ENCODE data around the gene MYO1G. TPM values are rescaled to one million over a fixed set of nuclear protein-coding genes. Genes with fewer than 3 reads are reported as not detected.
"Not testable (repeated sequence)": the region's sequence is repeated elsewhere in the genome, so short reads cannot be mapped to it uniquely, and the experiment has no call there.

MYO1G gene
- polyA plus RNA-seq, 10 donors = 0.42 to 6.6 (median 0.81) TPM

DNA sequence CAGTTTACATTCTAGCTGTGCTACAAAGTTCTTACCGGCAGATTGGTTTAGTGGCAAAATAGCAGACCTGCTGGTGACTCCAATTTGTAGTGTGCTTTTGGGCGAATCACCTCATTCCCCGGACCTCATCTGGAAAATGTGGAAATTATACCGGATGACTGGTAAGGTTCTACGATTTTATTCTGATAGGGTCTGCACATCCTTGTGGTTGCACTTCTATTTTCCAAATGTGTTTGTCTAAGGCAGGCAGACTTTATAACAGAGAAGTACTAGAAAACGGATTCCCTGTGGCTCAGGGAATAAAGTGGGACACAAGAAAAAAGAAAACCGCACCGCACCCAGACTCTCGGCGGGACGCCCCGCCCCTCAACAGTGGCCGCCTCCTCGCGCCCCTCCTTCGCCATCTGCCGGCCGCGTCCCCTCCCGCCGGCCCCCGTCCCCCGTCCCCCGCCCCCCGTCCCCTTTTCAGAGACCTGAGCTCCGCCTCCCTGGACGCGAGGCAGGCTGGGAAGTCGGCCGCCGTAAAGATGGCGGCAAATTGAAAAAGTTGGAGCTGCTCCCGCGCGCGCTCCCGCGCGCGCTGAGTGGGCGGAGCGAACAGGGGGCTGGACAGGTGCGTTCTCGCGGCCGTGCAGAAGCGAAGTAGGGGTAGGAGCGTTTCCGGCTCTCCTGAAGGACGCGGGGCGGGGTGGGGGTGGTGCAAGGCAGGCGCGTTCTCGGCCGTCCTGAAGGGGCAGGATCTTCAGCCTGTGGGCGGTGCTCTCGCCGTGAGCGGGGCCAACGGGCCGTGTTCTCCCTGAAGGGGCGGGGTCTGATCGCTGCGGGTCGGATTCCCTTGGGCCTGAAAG, 20.7 kb upstream of the MYO1G start:
- DNase-seq = peak; percentile 99 to 100 (median 99)

DNA sequence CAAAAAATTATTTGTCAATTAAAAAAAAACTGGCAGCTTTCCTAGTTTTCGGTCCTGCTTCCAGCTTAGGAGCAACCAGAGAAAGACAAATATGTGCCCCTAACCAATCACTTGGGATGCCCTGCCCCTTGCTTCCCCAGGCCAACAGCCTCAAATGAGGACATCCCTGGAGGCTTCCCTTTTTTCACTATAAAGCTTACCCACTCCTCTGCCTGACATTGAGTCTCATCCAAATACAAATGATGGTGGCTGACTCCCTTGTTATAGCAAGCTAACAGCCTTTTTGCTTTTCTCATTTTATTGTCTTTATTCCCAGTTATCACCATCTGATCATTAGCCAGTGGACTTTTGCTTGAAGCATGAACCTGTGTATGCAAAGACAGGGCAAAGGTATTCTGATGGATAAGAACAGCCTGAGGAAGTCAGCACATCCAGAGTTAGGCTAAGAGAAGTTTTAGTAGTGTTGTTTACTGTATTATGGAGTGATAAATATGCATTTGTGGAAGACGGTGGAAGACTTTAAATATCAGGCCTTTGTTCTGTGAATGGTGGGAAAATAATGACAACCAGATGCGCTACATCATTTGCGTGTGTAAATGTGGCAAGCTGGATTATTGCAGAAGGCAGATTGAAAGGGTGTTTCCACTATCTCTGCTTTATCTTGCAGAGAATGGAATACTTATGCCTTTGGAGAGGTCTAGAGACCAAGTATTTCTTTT, 19.5 kb upstream of the MYO1G start:
- no peak for DNase-seq

DNA sequence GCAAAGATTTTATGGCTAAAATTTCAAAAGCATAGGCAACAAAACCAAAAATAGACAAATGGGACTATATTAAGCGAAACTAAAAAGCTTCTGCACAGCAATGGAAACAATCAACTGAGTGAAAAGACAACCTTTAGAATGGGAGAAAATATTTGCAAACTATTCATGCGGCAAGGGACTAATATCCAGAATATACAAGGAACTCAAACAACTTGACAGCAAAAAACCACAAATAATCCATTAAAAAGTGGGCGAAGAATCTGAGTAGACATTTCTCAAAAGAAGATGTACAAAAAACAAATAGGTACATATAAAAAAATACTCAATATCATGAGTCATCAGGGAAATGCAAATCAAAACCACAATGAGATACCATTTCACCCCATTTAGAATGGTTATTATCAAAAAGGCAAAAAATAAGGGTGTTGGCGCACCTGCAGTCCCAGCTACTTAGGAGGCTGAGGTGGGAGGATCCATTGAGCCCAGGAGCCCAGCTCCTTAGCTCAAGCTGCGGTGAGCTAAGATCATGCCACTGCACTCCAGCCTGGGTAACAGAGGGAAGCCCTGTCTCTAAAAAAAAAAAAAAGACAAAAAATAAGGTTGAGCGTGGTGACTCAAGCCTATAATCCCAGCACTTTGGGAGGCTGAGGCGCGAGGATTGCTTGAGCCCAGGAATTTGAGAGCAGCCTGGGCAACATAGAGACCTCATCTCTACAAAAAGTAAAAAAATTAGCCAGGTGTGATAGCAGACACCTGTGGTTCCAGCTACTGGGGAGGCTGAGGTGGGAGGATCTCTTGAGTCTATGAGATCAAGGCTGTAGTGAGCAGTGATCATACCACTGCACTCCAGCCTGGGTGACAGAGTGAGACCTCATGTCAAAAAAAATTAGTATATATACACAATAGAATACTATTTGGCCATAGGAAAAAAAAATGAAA, 17.0 kb upstream of the MYO1G start:
- DNase-seq = no peak

DNA sequence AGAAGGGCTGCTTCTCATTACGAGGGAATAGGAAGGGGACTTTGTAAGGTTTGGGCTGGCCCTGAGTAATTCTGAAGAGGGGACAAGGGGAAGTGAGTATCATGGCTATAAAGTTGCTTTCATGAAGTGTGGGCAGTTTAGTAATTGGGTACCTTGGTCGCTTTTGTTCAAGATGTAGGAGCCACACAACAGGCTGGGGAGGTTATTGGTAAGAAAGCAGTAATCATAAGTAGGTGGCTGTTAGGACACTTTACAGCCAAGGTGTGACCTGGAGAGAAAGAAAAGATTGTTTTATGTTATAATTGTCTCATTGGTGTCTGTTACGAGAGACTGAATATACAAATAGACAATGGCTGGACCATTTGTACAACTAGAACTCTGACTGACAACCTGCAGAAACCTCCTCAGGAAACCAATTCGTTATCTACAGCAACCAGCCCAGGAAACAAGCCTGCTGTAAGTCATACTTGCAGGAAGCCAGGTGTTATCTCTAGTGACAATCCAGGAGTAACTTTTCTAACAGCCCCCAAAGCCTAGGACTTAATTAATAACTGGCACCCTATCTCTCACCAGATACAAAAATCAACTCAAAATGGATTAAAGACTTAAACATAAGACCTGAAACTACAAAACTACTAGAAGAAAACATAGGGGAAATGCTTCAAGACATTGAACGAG, 16.2 kb upstream of the MYO1G start:
- DNase-seq = no peak

DNA sequence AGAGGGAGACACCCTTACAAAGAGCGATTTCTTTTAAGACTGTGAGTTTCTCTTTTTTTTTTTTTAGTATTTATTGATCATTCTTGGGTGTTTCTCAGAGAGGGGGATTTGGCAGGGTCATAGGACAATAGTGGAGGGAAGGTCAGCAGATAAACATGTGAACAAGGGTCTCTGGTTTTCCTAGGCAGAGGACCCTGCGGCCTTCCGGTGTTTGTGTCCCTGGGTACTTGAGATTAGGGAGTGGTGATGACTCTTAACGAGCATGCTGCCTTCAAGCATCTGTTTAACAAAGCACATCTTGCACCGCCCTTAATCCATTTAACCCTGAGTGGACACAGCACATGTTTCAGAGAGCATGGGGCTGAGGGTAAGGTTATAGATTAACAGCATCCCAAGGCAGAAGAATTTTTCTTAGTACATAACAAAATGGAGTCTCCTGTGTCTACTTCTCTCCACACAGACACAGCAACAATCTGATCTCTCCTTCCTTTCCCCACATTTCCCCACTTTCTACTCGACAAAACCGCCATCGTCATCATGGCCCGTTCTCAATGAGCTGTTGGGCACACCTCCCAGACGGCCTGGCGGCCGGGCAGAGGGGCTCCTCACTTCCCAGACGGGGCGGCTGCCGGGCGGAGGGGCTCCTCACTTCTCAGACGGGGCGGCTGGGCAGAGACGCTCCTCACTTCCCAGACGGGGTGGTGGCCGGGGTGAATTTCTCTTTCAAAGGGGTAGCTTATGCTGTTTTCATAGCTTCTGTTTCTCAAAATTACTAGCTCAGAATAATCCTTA, 13.4 kb upstream of the MYO1G start:
- DNase-seq = not testable (repeated sequence)

DNA sequence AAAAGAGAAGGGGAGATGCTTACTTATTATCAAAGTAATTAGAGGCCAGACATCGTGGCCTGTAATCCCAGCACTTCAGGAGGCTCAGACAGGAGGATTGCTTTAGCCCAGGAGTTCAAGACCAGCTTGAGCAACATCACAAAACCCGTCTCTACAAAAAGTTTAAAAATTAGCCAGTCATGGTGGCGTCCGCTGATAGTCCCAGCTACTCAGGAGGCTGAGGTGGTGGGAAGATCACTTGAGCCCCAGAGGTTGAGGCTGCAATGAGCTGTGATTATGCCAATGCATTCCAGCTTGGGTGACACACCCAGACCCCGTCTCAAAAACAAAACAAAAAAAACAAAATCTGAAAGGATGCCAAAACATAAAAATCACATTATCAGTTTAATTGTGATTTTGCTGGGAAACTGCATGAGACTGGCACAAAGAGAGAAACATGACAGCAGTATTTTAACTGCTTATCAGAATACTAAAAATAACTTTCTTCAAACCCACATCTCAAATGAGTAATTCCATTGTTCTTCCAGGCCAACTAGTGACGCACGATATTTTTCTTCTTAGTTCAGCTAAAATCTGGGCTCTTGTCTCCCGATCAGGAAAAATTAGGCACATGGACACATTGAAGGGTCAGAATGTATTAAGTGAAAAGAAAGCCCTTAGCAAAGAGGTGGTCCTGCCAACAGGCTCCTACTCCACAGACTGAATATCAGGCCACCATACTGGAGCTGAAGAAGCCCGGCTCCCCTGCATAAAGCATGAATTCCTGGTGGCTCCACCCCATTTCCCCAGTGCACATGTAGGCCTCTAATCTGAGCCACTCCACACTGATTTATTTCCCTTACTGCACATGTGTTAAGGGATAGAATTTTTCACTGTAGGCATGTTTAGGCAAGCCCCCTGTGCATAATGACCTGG, 11.6 kb upstream of the MYO1G start:
- DNase-seq = peak in 1 of 3 donors; percentile 37

DNA sequence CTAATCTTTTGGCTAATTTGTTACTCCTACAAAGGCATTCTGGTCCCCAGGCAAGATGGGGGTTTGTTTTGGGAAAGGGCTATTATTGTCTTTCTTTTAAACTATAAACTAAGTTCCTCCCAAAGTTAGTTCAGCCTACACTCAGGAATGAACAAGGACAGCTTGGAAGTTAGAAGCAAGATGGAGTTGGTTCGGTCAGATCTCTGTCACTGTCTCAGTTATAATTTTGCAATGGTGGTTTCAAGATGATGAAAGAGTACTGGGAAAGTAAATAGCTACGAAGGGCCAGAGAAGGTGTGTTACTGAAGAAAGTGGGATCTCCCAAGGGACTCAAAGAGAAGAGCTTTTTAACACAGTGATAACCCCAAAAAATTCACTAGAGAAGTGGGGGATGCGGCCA, 10.3 kb upstream of the MYO1G start:
- DNase-seq = no peak

DNA sequence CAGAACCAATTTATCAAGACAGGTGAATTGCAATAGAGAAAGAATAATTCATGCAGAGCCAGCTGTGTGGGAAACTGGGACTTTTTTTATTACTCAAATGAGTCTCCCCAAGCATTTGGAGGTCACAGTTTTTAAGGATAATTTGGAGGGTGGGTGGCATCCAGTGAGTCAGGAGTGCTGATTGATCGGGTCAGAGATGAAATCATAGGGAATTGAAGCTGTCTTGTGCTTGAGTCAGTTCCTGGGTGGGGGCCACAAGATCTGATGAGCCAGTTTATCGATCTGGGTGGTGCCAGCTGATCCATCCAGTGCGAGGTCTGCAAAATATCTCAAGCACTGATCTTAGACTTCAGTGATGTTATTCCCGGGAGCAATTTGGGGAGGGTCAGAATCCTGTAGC, 9.9 kb upstream of the MYO1G start:
- no peak for DNase-seq

DNA sequence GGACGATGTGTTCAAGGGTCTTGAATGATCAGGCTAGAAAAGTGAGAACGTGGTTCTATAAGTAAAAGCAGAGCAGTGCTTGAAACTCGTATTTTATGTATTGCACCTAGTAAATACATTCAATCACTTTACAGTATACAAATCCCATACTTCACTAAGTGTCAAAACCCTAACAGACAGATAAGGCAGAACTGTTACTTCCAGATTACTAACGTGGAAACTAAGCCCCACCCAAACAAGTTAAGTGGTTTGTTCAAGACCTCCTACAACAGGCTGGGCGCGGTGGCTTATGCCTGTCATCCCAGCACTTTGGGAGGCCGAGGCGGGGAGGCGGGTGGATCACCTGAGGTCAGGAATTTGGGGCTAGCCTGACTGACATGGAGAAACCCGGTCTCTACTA, 9.2 kb upstream of the MYO1G start:
- DNase-seq = no peak

DNA sequence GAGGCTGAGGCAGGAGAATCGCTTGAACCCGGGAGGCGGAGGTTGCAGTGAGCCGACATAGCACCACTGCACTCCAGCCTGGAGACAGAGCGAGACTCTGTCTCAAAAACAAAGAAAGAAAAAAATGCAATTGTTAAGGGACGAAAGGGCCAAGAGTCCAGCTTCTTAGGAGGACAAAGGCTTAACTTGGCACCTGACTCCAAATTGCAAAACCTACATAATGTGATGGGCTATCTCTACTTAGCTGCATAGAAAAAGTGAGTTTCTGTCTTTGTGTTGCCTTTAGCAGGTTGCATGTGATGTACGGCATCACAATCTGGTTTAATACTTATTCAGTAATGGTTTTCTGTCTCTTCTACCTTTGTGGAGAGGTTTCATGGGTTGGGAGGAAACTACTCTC, 8.6 kb upstream of the MYO1G start:
- DNase-seq = no peak

DNA sequence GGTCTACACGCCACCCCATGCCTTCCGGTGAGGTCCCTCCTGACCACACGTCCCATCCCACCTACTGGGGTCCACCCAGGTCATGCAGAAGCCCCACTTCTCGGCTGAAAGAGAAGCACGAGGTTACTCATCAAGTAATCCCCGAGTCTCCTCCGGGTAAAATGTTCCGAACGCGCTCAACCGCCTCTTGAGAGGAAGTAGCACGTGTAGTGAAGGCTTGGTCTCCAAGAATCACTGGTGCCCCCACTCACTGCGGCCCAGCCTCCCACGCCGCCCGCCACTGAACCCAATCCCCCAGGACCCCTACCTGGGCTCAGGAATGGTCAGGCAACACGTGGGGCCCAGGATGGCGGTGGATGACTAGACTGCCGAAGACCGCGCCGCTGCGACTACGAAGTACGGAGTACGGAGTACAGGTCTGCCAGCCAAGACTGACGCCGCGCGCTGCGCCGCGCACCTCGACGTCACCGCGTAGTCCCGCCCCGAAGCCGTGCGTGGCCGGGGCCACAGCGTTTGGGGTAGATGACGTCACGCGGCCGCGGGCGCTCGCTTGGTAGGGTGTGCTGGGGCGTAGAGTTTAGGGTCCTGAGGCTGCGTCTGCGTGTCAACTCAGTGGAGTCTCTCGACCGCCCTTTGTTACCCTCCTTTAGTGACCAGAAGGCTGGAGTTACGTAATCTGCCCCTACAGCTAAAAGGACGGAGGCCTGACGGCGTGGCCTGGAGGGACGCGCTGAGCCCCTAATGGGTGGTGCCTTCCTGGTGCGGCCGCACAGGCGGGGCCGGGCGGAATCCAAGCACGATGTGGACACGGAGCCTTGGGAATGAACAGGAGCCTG, 7.6 kb upstream of the MYO1G start:
- DNase-seq = peak; percentile 93 to 98 (median 98)

DNA sequence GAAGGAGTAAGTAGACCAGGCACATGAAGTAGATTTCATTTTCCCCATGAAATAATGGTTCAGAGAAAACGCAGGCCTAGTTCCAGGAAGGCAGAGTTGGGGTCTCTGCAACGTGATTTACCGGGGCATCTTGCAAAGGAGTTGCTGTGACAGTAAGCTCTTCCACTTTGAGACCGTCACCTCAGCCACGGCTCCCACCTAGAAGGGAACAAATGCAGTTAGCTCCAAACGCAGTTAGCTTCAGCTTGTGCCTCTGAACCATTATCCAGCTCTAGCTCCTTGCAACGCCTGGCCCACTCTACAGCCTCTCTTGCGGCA, 7.0 kb upstream of the MYO1G start:
- no peak for DNase-seq

DNA sequence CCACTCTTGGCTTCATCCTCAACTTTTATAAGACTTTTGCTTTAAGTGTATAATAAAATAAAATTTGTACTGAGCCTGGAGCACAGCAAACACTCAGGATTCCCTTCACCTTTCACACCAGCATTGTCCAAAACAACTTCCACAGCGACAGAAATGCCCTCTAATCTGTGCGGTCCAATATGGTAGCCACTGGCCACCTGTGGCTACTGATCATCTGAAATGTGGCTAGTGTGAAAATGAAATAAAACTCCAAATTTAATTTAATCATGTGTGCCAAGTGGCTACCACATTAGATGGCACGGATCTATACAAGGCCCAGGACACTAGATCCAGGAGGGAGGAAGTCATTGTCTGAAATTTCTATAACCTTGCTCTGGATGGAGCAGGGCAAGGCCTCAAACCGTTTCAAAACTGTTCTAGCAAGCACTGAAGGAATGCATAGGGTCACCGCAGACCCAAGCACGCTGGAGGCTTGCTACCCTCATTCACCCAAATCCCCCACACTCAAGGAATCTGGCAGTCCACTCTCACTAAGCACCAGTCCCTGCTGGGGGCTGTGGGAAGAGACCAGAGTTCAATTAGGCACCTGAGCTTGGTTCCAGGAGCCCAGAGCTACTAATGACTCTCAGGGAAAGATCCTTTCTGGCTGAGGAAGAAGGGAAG, 6.3 kb upstream of the MYO1G start:
- no peak for DNase-seq

DNA sequence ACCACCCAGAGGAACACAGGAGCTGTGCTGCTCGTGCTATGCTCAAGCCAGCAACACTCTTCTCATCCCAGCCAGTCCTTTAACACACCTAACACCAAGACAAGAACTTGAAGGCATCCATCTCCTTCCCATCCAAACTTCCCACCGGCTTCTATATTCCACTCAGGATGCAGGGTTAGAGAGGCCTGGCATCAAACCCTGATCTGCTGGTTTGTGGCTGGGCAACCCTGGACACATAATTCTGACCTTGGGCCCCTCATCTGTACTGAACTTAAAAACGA, 5.6 kb upstream of the MYO1G start:
- DNase-seq = no peak

DNA sequence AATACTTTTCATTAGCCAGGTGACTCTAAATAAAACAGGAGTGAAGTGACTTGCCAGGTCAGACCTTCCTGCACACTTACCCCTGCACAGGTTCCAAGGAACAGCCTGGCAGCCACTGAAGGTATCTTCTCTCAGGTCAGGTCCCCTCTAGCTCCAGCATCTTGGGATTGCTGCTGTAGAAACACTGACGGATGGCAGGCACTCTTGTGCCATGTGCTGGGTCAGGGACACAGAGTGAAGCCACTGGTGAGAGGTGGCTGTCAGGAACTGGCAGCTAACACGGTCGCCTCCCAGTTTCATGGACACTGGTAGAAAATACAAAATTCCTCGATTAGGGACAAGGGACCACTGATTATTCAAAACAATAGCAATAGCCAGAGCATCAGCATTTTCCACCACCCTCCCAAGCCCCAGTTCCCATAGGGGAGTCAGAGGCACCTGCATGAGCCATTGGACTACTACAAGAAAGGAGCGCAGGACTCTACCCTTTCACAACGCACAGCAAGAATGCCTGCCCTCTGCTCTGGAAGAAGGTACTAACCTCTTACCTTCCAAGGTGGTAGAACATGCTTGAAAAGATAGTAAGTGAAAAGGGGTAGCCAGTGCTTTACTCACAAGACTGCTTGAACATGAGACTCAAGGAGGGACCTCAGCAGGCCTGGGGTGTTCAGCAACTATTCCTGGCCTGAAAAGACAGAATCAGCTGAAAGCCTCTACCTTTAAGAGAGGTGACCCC, 5.1 kb upstream of the MYO1G start:
- DNase-seq = no peak

DNA sequence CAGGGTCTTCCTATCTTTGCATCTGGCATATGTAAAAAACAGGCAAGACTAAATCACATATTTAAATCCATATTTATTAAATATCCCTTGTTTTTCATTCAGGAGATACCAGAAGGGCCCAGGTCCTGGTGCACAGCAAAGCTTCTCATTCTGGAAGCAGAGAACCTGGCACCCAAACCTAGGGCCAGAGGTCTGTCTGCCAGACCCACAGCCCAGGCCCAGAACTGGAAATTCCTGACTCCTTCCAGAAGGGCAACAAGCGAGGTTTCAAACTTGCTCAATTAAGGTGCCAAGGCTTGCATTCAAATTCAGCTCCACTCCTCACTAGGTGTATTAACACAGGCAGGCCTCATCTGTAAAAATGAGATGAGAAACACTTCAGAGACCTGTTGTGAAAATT, 4.2 kb upstream of the MYO1G start:
- DNase-seq = no peak

DNA sequence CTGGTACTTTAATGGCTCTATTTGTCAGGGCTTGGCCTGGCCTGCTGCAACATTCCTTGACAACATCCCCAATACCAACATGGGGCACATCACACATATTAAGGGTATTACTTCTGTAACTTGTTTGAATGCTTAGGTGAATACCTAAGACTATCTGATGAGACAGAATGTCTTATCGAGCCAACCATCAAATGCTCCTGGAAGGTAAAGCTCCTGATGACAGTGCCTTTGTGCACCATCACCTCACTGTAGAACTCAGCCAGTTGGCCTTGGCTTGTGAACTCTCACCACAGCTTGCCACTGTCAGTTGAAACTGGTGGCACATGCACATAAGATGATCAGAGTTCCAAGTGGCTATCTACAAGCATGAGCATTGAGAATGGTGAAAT, 3.7 kb upstream of the MYO1G start:
- no peak for DNase-seq
